GM19238 (cell line): ENCODE results near the gene SPATA2.

ENCODE experiments used
- DNase-seq: peaks from one replicate; pipeline ENCODE4 v3.0.0; 2011; ENCODE audit warnings: low spot score; ENCODE audit not compliant: insufficient read length

SPATA2 gene

DNA sequence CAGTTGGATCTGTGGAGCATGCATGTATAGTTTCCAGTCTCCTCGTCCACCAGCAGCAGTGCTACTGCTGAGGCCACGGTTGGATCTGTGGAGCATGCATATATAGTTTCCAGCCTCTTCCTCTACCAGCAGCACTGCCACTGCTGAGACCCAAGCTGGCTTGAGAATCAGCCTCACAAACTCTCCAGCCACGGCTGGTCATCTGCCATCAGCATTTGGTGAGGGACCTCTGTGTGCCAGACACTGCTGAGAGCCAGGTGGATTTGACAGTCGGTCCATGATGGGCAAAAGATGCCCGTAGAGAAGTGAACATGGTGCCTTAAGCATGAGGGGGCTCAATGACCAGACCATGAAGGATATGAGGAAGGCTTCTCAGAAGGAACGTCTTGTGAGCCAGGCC, 56.3 kb downstream of the SPATA2 start:
- DNase-seq: no peak

DNA sequence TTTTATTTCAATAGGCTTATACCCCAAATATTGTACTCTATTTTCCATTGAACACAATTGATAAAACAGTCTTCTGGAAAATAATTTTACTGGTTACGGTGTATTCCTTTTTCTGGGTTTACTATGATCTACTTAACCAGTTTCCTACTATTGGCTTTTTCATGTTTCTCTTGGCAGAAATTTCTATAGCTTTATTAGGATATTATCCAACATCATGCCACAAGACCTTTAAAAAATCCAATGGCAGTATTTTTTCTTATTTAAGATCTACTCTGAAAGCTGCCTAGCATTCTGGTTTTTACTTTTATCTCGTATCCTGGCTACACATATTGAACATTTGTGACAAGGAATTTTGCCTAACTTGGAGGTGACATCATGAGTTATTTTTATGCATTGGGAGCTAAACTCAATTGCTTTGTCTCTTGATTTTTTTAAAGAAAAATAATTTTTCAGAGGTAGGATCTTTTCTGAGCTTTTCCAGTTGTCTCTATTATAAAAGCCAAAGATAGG, 57.2 kb downstream of the SPATA2 start:
- no peak for DNase-seq

DNA sequence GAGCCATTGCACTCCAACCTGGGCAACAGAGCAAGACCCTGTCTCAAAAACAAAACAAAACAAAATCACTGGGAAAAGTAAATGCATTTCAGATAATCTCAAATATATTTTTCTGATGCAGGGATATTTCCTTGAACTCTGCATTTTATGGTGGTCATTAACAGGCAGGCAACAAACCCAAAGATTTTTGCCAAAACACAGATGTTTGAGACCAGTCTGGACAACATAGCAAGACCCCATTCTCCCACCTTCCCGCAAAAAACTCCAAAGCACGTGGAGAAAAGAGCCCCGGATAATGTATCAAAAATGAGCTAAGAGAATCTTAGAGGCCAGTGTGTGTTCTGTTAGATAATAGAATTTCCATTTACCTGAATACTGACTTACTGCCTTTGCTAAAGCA, 58.4 kb downstream of the SPATA2 start:
- no peak for DNase-seq

DNA sequence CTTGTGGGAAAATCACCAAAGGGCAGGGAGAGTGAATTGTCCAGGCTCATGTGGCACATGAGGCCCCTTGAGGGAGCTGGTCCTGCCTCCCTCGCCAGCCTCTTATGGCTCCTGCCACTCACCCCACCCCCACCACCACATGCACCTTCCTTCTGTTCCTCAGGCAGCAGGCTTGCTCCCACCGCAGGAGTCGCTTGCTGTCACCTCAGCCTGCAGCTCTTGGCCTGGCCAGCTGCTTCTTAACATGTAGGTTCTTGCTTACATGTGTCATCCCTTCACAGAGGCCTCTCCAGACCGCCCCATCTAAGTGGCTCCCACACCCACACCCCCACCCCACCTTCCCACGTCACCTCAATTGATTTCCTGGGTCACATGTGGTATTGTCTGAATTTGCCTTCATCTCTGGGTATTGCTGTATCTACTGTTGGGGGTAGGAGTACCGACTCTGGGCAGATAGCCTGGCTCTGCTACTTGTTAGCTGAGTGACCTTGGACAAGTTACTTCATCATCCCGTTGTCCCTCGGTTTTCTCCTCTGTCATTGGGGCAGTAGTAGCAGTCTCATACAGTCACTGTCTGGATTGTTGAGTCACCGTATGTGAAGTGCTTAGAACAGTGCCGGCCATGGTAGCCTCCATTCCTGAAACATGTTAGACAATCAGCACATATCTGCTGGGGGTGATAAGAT, 61.0 kb downstream of the SPATA2 start:
- no peak for DNase-seq

DNA sequence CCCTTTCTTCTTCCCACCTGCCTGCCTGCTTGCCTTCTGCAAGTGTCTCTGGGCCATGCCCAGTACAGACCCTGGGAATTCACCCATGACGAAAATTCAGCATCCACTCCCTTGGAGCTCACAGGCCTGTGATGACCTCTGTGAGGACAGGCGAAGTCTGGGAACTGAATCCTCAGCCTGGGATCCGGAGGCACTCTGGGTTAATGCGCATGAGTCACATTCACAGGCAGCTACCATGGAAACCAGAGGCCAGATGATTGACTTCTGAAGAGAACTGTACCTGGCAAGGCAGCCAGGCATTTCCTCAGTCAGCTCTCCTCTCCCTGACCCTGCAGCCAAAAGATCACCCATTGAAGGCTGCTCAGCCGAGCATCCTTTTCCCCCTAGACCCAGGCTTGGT, 61.7 kb downstream of the SPATA2 start:
- no peak for DNase-seq
